Measurements from ENCODE around the gene UCKL1.
"Not testable (repeated sequence)": the region's sequence is repeated elsewhere in the genome, so short reads cannot be mapped to it uniquely, and the experiment has no call there.

The UCKL1 gene

DNA sequence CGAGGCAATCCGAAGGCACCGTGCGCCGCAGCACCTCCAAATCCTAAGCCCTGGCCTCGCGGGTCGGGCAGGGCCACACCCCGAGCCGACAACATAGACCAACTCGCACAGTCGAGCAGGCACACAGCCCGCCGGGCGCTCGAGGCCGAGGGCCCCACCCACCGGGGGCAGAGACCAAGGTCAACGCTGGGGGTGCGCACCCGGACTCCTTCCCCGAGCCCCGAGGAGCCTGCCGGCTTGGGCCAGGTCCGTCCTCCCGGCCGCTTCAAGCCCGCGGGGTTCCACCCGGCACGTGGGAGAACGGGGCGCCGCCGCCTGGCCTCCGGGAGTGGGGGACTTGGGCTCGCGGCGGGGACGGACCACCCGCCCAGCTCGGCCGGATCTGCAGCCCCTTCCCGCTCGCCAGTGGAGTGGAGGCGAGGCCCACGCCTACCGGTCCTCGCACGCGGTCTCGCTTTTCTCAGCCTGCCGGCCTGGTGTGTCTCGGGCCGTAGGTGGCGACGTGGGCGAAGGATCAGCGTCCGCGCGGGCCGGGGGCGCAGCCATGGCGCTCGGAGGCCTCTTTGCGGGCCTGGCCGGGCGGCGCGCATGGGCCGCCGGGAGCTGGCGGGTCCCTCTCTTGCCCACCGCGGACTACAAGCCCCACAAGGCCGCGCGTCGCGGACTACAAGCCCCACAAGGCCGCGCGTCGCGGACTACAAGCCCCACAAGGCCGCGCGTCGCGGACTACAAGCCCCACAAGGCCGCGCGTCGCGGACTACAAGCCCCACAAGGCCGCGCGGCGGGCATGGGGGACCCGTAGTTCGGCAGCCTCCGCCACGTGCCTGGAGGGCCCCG, at the start of gene UCKL1:
Gene UCKL1, minus strand, starts transcription at position 590 of the 837 bp plus-strand sequence. Its CDS starts 44 bp downstream, at position 546.
- DNase-seq (ENCODE audit: low read depth): peak; percentile 51

- DNase-seq (ENCODE audit: low read depth): no peak
These were observed 49.2 kb upstream of the UCKL1 start for GRCh38 chr20:64005394-64005793.

DNA sequence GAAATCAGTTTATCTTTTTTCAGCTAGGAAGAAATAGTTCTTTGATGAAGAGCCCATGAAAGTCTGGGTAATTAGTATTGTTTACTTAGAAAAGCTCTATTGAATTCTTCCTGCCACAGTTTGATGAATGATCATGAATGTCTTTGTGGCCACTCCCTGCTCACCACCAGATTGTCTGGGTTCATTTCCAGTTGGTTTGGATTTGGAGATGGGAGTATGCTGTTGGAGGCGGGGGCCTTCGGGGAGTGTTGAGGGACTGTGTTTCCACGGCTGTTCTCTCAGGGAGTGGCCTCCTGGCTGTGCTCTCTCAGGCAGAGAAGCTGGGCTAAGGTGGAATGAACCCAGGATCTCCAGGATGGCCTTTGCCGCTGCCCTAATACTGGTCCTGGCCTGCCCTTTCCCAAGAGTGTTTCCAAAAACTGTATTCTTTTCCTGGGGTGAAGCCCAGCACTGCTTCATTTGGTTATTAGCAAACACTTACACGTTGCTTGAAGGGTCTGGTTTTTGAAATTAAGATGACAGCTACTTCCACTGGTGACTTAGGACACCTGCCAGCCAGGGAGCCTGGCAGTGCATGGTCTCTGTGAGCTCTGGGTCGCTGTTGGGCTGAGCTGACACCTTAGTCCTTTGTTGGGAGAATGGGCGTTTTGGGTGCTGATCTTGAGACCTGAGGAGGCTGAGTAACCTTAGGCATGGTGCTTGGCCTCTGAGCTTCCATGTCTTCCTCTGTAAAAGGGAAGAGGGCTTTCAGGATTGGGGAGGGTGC, 47.9 kb upstream of the UCKL1 start:
- DNase-seq (ENCODE audit: low read depth): no peak

DNA sequence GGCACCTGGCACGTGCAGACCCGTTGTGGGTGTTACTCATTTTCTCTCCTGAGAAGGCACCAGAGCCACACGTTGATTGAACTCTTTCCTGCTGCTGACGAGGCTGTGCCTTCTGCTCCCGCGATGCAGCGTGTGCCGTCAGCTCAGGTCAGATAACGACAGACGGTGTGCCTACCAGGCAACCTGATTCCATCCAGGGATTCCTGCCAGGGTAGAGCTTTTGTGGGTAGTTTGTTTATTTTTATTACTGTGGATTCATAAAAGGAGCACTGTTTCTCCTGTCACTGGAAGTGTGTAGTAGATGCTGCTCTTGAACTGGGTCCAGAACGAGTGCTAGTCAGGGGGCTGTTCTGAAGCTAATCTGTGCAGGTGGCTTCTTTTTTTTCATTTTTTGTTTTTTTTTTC, 45.4 kb upstream of the UCKL1 start:
- no peak for DNase-seq (ENCODE audit: low read depth)

DNA sequence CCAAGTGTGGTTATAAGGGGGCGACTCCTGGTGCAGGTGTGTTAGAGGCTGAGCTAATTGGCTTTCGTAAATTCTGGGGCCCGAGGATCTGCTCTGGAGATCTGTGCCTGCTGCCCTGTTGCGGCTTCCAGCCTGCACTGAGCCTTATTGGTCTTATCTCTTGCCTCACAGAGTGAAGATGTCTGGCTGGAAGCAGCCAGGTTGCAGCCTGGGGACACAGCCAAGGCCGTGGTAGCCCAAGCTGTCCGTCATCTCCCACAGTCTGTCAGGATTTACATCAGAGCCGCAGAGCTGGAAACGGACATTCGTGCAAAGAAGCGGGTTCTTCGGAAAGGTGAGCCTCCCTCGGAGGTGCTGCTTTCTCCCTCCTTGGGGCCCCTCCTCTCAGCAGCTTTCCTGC, 44.7 kb upstream of the UCKL1 start:
- DNase-seq (ENCODE audit: low read depth): no peak

- no peak for DNase-seq (ENCODE audit: low read depth)
These were observed 26.7 kb upstream of the UCKL1 start for GRCh38 chr20:63982937-63983336.

DNA sequence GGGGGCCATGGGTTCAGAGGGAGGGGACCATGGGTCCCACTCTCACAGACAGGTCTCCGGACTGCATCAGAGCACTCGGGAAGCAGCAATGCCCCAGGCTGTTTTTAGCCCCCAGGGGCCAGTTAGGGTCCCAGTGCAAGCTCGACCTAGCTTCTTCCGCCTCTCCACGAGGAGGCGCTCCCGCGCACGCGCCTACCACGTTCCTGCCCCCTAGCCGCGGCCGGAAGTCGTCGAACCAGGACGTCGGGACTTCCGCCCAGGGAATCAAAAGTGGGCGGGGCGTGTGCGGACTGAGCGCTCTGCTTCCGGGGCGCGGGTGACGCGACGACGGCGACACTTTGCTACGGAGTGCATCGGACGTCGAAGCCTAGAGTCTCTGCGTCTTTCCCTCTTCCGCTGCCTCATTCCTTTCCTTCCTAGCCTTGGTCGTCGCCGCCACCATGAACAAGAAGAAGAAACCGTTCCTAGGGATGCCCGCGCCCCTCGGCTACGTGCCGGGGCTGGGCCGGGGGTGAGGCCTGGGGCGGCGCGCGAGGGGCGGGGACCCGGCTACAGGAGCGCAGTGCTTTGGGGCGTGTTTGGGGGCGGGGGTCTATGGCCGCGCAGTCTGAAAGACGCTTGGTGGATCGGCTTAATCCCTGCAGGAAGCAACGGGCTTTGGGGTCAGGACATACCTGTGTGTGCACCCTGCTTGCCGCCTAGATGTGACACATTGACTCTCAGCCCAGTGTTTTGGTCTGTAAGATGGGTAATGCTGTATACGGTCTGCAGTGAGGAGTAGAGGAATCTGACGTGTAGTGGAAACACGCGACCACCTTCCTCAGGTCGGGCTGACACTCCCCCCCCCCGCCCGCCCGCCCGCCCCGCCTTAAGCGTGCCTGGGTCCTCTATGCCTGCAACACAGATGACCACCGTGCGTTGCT, 24.9 kb upstream of the UCKL1 start, which contains the start of gene PRPF6:
Gene PRPF6, plus strand, starts transcription at position 327 of the 923 bp plus-strand sequence. Its CDS starts 114 bp downstream, at position 441.
- peak; percentile 67 for DNase-seq (ENCODE audit: low read depth)

GRCh38 chr20:63980317-63980805, 24.1 kb upstream of the UCKL1 start:
- no peak for DNase-seq (ENCODE audit: low read depth)

DNA sequence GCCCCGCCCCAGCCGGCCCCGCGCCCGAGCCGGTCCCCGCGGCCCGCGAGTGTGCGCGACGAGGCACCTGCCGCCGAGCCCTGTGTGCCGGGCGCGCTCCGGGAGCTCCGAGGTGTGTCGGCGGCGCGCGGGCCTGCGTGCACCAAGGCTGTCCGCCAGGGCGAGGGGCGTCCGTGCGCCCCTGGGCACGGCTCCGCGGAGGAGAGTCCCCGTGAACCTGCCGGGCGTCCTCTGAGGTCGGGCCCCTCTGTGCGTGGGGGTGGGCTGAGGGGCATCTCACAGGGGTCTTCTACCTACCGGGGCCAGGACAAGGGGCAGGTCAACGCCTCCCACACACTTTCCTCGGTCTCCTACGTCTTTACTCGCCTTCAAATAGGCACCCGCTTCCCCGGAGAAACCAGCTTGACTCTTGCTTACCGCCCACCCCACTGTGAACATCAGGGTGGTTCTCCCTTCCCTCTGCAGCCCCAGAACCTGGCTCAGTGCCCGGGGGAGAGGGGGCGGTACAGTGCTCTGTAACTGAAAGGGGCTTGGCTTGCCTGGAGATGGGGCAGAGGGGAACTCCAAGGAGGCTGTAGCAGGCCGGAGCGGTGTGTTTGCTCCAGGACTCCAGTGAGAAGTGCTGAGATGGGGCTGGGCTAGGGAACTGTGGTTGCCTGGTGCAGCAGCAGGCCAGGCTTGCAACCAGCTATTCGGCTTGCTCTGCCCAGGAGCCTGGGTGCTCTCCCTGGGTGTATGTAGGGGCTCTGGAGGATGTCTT, 23.5 kb upstream of the UCKL1 start, which contains the start of gene SAMD10:
Gene SAMD10, minus strand, starts transcription at position 86 of the 760 bp plus-strand sequence. CDS start 175 bp downstream, outside the sequence.
- no peak for DNase-seq (ENCODE audit: low read depth)

DNA sequence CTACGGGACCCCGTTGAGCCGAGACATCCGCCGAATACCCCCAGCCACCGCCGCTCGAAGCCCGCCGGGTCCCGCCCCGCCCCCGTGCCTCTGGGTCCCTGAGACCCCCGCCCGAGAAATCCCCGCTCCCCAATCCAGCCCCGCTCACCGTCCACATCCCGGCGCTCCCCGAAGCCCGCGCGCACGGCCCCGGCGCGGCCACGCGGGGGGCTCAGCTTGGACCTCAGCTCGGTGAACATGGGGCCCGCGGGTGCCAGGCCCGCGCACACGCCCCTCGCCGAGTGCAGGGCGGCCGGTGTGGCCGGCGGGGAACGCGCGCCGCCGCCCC, 23.0 kb upstream of the UCKL1 start:
- no peak for DNase-seq (ENCODE audit: low read depth)

- no peak for DNase-seq (ENCODE audit: low read depth)
These were observed 22.4 kb upstream of the UCKL1 start for GRCh38 chr20:63978319-63979228.

- no peak for DNase-seq (ENCODE audit: low read depth)
These were observed 21.6 kb upstream of the UCKL1 start for GRCh38 chr20:63977739-63978276.

DNA sequence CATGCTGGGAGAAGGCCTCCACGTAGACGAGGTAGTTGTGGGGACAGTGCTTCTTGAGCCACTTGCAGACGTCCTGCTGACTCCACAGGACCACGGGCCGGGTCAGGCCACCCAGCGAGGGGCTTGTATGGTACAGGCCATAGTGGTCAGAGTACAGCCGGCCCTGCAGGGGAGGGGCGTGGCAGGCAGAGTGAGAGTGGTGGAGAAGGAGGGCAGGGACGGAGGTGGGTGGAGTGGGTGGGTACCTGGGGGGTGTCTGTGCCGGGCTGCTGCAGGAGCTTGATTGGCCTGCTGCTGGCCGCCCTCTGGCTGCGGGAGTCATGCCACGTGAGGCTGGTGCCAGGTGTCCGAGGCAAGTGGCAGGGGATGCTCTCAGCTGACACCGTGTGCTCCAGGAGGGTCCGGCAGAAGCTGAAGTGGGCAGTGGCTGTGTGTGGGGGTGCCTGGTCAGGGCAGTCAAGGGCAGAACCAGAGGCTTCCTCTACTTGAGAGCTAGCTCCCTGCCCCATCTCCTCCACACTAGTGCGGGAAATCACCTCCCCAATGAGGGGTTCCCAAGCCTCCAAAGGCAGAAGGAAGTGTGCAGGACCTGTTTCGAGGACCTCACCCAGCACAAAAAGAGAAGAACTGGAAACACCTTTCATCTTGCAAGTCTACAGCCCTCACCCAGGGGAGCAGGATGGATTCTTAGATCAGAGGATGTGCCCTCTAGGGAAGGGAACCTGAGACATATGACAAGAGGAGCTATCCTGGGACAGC, 20.9 kb upstream of the UCKL1 start:
- no peak for DNase-seq (ENCODE audit: low read depth)

- not testable (repeated sequence) for DNase-seq (ENCODE audit: low read depth)
These were observed 20.3 kb upstream of the UCKL1 start for GRCh38 chr20:63976511-63976910.

DNA sequence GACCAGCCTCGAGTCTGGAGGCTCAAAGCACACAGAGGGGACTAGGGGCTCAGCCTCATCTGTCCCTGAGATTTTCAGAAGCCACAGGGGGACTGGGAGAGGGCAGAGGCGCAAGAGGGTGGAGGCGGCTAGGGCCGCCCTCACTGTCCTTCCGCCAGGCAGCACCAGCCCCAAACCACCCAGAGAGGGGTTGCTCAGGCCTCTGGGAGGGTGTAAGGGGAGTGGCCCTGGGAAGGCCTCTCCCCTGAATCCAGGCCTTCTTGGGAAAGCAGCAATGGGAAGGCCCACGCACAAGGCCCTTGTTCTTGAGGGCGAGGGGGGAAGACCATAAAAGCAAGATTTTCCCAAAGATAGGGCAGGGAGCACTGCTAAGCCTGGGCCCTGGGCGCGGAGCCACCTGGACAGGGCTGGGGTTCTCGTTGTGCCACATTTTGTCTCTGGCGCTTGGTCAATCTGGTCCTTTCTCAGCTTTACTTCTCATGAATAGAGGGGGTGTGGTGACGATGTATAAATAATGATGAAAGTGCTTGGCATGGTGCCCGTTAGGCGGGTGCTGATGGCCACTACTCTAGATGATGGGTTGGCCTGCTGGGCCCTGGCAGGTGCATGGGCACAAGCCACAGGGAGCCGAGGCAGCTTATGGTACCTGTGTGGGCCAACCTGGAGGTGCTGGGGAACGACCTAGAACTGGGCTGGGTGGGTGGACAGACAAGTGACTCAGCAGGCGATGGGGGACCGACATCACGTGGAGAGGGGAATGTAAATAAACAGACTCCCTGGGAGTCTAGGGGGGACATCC, 18.4 kb upstream of the UCKL1 start:
- no peak for DNase-seq (ENCODE audit: low read depth)

GRCh38 chr20:63973636-63974401, 17.6 kb upstream of the UCKL1 start:
- DNase-seq (ENCODE audit: low read depth): no peak

DNA sequence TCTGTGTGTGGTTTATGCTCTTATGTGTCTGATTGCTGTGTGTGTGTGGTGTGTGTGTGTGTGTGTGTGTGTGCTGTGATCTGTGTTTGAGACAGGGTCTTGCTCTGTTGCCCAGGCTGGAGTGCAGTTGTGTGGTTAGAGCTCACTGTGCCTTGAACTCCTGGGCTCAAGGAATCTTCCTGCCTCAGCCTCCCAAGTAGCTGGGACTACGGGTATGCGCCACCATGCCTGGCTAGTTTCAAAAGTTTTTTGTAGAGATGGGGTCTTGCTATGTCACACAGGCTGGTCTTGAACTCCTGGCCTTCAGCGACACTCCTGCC, 16.9 kb upstream of the UCKL1 start:
- no peak for DNase-seq (ENCODE audit: low read depth)
